Glomerular visceral epithelial cell (primary cell): Measurements from ENCODE around the gene SNAPC2.
"Not testable (repeated sequence)": the region's sequence is repeated elsewhere in the genome, so short reads cannot be mapped to it uniquely, and the experiment has no call there.

Experiments used
- DNase-seq: peaks from one replicate; pipeline ENCODE4 v3.0.0-alpha.2; 2016; ENCODE audit errors: extremely low spot score

Gene SNAPC2

DNA sequence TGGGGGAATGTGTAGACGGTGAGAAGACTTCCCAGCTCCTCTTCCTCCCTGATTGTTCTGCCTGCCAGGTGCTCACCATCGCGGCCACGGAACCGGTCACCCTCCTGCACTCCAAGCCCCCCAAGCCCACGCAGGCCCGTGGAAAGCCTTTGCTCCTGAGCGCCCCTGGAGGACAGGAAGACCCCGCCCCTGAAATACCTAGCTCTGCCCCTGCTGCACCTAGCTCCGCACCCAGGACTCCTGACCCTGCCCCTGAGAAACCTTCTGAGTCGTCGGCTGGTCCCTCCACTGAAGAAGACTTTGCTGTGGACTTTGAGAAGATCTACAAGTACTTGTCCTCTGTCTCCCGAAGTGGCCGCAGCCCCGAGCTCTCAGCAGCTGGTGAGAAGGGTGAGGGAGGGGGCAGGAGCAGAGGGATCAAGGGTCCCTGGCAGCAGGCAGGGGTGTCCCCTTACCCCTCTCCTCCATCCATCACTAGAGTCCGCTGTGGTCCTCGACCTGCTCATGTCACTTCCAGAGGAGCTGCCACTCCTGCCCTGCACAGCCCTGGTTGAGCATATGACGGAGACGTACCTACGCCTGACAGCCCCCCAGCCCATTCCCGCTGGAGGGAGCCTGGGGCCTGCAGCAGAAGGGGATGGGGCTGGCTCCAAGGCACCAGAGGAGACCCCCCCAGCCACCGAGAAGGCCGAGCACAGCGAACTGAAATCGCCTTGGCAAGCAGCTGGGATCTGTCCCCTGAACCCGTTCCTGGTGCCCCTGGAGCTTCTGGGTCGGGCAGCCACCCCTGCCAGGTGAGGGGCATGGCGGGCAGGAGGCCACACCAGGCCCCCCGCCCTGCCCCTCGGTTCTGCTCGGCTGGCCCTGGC is 2.1 kb downstream of the SNAPC2 start:
- no peak for DNase-seq

DNA sequence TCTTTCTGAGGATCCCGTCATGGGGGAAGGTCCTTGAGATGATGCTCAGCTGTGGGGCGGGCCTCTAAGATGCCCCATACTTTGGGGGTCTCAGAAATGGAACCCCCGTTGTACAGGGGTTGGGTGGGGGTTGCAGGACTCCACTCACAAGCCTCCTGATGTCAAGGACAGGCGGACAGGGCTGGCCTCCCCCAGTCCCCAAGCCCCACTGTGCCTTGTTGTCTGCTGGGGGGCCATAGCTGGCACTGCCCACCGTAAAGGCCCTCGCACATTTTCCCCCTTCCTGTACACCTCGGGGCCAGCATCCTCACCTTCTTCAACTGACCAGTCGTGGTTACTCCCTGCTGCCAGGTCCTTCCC is 2.7 kb downstream of the SNAPC2 start:
- no peak for DNase-seq

DNA sequence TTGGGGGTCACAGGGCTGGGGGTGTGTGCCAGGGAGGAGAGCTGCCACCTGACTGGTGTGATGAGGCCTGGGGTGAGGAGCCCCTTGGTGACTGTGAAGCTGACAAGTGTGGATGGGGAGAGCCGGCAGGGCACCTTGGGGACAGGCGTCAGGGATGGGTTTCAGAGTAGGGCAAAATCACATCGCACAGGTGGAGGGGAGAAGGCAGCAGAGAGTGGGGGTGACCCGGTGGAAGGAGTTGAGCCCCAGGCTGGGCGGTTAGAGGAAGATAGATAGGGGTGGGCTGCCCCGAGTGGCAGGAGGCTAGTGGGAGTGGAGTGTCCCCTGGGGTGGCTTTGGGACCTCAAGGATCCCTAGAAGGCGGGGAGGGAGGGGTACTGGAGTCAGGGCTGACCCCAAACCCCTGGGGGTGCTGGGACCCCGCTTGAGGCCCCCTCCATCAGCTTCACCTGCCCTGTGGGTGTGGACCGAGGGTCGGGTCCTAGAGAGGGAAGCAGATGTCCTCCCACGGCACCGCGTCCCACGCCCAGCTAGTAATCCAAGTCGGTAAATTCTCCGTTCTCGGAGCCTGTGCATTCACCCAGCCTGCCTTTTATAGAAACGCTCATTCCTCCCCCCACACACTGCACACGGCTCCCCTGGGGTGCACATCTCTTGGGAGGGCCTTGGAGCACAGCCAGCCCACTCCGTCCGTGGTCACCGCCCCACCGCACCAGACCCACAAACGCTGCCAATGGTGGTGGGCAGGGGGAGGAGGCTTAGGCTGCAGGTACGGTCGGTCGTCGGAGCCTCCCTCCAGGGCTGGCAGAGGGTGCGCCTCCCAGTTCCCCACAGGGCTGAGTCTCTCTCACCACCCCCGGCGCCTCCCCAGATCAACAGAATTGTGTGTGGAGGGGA is 3.4 kb downstream of the SNAPC2 start:
- no peak for DNase-seq

DNA sequence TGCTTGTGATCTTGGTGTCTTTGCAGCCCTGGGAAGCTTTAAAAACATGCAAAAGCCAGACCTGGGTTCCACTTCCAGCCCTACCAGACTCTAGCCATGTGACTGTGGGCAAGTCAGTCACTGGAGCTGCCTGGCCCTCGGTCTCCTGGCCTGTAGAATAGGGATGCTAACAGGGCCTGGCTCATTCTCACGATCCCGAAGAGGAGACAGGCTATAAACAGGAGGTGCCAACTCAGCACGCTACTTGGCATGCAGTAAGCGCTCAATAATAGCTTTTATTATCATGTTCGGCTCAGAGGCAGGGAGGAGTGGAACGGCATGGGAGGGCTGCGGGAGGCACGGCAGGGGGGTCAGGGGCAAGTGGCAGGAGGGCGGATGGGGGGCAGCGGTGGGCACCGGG is 4.1 kb downstream of the SNAPC2 start:
- no peak for DNase-seq

DNA sequence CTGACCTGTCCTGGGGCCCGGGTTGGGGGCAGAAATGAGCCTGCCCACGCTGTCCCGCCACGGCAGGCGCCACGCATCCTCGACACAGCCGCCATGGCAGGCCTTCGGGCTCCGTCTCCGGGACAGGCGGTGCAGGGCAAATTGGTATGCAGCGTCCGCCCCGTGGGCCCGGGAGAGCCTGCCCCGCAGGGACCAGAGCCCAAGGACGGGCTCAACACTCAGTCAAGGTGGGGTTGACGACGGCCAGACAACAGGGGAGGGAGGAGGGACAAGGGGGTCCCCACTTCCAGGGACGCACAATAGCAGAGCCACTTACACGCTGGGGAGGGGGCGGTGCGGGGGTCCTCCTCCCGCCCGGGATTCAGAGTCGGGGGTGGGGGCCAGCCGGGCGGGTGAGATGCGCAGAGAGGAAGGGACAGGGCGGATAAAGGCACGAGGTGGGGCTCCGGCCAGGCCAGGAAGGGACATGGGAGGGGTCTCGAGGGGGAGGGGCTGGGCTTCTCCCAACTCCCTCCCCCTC is 4.6 kb downstream of the SNAPC2 start:
- no peak for DNase-seq

DNA sequence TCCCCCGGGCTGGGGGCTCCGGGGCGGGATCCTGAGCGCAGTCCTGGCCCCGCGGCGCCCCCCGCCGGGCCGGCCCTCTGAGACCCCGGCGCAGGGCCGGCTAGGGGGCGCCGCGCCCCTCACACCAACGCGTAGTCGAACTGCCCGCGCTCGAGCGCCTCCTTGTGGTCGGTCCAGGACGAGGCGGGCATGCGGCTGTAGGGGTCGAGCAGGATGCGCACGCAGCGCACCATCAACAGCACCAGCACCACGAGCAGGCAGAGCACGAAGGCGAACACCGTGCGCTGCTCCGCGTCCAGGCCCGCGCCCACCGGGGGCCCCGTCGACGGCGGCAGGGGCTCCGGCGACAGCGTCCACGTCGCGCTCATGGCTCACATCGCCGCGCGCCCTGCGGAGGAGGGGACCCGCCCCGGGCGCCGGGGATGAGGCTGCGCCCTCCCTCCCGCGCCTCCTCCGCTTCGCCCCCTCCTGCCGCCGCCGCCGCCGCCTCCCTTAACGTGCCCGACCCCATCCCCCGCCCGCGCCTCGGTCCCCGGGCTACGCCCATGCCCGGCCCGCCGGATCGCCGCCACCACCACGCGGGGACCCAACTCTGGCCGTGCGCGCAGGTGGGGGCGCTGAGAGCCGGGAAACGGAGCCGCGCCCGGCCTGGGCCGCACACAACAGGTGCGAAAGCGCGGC is 5.2 kb downstream of the SNAPC2 start:
- DNase-seq = peak; percentile 80

DNA sequence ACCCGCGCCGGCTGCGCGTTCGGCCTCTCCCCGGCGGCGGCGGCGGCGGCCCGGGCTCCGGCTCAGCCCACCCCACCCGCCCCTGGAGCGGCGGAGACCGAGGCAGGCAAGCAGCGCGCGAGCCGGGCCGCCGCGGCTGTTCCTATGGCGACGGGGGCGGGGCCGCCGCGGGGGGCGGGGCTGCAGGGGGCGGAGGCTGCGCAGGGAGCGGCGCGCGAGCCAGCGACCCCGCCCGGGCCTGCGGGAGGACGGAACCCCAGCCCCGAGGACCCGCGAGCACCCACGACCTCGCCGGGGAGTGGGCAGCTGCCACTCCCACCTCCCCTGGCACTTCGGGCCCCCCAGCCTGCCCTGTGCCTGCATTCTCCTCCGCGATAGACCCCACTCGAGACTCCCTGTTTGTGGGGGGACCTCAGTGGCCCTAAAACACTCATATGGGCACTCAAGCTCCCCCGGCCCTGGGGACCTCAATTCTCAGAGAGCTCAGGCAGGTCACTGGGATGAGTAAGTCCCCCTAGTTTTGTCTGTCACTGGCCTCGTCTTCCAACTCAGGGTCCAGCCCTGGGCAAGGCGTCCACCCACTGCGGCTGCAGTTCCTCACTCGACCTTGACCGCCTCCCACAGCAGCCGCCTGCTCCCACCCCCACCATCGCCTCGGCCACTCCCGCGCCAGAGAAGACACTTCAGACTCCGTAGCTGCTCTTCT is 6.0 kb downstream of the SNAPC2 start, which contains the start of gene CTXN1:
TSS of gene CTXN1 (minus strand) at position 115 of the 706 bp plus-strand sequence. CDS start 597 bp downstream, outside the sequence.
- DNase-seq = peak; percentile 70

DNA sequence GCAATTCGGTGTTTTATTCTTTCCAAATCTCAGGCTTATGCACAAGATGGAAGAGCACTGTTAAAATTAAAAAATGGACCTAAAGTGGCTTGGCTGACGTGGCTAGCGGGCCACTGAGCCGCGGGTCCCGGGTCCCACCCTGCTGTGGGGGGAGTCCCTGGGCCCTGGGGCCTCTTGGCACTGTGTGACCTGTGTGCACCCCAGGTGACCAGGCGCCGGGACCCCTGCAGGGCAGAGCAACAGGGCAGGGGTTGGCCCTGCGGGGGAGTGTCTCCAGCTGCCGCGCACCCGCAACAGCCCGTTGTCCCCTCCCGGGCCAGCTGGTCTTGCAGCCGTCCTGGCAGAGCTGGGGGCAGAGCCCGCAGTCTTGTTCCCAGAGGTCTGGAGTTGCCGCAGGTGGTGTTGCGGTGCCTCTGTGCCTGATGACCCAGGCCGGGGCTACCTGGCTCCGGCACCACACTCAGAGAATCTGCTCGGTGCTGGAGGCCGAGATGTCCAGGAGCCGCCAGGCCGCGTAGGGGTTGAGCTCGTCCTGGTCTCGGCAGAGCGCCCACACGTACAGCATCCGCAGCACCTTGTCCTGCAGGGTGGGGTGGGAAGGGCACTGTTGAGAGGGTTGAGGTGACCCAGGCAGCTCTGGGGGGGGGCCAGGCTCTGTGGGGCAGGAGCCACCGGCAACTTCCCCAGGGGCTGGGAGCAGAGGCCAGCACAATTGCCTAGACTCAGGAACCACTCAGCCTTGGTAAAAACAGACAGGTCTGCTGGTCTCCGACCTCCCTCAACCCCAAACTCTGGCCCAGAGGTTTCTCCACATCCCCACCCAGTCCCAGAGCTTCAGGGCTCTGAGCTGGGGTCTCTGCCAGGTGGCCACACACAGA is 6.8 kb downstream of the SNAPC2 start:
- no peak for DNase-seq

DNA sequence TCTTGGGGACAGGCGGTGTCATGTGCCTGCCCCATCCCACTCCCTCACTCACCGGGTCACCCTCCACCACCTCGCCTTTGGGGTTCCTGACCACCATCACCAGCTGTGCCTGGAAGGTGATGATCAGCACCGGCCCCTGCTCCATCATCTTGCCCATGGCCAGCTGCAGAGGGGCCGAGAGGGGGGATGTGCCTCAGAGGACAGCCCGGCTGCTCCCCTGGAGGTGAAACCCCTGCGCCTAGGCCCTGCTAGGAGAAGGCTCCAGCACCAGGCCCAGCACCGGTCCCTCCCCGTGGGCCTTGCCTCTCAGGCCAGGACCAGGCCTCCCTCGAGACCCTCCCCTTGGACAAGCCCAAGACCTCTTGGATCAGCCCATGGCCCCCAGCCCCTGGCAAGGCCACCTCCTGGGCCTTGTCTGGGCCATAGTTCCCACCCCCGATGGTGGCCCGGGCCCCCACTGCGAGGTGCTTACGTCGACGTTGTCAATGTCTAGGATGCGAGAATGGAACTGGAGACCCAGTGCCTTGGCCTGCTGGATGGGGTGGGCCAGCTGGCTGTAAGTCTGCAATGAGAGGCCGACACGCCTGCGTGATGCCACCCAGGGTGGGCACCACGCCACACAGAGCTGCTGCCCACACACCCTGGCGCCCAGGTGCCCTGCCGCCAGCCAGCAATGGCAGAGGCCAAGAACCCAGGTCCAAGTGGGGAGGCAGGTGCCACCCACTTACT is 7.6 kb downstream of the SNAPC2 start:
- no peak for DNase-seq

DNA sequence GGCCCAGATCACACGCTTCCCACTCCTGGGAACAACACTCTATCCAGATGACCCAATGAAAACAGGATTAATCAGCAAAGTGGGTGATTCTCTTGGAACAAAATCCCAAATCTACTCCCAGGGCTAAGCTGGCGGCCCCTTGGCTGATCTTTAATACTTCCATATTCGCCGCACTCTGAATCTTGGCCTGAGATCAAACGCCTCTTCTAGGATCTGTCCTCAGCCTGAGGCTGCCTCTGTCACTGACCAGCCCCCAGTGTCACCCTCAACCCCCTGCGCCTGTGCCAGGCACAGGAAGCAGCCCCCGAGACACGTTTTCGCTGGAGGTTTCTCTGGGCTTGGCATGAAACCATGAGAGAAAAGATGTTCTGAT is 8.2 kb downstream of the SNAPC2 start:
- no peak for DNase-seq

DNA sequence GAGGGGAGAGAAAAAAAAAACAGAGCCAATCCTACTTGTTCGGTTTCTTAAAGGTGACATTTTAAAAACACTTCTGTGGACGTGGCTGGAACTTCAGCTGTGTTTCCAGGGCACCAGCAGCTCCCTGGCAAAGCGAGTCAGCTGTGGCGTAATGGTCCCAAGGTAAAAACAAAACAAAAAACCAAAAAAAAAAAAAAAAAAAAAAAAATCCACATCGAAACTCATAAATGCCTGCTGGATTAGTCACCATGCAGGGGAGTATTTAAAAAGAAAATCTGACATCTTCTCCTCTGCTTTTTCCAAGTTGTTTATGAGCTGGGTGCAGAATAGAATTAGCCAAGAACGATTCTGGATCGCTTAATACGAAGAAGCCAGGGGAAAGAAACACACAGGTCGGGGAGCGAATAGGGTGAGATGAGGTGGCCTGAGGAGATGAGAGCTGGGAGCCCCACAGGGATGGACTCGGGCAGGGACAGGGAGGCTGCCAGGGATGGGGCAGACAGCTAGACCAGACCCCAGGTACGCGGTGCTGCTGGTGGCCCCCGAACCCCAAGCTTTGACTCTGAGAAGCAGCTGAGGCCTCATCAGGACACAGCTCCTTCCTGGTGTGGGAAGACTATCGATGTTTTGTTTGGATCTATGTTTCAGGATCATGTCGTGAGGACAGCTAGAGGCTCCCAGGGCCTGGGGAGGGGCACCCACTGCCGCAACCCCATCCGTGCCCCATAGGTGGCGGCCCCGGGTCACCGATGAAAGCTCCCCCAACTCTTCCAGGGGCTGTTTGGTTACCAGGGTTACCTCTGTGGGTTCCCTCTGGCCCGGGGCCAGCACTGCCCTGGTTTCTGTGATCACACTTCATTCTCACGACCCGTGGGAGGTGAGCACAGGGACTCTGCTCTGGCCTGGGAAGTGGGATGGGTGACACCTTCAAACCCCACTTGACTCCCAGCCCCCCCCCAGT is 8.9 kb downstream of the SNAPC2 start:
- peak; percentile 90 for DNase-seq

DNA sequence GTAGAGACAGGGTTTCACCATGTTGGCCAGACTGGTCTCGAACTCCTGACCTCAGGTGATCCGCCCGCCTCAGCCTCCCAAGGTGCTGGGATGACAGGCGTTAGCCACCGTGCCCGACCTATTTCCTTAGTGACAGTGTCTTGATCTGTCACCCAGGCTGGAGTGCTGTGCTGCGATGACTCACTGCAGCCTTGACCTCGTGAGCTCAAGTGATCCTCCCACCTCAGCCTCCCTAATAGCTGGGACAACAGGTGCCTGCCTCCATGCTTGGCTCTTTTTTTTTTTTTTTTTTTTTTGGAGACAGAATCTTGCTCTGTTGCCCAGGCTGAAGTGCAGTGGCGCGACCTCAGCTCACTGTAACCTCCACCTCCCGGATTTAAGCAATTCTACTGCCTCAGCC is 9.9 kb downstream of the SNAPC2 start:
- DNase-seq = not testable (repeated sequence)

DNA sequence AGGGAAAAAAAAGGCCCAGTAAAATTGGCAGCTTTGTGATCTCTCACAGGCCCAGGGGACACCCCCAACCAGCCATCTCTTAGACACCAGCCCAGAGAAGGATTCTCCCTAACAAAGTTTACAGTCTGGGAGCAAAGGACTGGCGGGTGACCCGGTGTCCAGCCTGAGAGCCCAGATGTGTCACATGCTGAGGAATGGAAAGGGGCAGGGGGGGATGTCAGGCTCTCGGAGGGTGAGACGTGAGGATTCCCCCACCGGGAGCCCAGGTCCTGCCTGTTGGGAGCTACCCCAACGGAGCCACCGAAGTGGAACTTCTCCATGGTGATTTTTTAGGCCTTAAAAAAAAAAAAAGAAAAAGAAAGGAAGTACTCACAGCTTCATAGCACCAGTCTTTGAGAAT is 10.6 kb downstream of the SNAPC2 start:
- DNase-seq = no peak

DNA sequence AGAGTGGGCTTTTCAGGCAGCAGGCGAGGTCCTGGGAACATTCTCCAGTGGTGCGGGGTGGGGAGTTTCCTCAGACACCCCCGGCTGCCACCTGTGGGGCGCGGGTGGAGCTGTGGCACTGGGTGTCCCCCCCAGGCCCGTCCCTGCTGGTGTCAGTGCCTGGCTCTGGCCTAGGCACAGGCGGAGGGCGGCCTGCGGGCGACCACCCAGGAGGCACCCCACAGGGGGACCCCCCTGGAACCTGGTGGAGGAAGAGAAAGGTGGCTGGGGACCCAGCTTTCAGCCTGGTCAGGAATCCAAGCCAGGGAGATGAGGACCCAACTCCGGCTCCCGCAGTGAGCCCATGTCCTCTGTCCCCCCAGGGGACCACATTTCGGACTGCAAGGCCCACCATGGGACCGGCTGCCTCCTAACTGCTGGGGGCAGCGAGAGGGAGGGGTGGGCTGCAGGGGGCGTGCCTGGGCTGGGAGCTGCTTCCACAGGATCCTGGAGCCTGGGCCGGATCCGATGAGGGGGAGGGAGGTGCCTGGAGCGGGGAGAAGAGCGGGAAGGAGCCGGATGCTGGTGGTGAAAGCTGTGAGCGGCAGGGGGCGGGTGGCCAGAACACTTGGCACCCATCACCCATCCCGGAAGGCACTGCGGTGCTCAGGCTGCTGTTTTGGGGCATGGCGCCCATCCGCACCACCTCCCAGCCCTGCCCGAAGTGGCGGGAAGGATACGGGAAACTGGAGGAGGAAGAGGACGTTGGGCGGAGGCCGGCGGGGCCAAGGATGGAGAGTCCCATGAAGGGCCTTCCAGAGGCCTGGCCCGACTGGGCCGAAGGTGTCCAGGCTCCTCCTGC is 11.3 kb downstream of the SNAPC2 start:
- no peak for DNase-seq

DNA sequence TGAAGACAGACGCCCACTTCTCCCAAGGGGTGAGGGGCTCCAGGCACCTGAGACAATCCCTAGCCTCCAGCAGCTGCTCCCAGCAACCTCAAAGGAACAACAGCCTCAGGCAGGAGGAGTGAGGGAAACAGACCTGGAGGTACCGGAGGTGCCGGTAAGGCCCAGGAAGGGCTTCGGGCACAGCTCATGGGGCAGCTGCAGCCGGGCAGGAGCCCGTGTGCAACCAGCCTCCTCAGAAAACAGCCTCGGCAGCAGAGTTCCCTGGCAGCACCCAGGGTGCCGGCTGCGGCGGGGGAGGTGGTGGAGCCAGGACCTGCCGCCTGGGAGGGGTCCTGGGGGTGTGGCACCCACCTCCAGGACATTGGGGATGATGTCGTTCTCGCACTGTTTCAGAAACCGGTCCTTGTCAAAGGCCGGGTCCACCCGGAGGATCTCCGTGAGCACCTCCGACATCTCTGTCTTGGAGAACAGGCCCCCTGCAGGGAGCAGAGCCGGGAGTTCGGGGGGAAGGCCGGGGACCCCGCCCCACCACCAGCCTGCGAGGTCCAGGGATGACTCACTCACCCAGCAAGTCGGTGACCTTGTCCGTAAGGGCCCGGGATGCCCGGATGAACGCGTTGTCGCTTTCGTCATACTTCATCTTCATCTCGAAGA is 12.3 kb downstream of the SNAPC2 start:
- no peak for DNase-seq

DNA sequence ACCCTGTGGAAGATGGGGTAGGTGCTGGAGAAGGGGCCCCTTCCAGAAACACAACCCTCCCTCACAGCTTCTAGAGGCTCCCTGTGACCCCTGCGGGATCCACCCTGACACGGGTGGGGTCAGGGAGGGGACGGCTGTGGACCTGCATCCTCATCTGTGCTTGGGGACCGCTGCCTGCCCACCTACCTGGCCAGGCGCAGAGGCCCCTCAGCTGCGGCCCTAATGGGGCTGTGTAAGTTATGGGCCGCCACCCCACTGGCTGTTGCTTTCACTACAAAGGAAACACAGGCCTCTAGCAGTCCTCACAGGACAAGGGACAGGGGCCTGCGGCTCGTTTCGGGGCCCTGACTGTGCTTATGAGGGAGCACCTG is 12.8 kb downstream of the SNAPC2 start:
- no peak for DNase-seq

DNA sequence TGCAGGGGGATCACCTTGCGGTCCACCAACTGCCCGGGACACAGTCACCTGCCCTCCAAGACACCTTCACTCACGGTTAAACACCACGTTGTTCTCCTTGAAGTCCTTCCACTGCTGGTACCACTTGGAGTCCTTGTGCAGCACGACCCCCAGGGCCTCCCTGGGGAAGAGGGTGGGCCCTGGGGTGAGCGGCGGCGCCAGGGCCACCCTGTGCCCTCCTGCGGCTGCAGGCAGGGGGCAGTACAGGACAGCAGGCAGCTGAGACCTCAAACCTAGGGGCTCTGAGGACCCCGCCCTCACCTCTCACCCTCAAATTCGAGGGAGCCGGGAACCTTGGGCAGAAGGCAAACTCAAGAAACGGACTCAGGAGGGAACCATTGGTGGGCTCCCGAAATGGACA is 13.3 kb downstream of the SNAPC2 start:
- no peak for DNase-seq
